ENCODE measurements around the gene OVAAL.

GRCh38 chr1:180550241-180550640 is 8.5 kb upstream of the OVAAL start:
- no peak for TF ChIP-seq EZH2 (IDR thresholded peaks at IDR 0.05; ENCODE audit: insufficient read depth, low read length)
- no peak for TF ChIP-seq CTCF (IDR thresholded peaks at IDR 0.05; ENCODE audit: insufficient read depth, low read depth, low read length)

All from astrocyte (in vitro differentiated cells and primary cell).